ENCODE measurements around the gene ASAH2.
"Not testable (repeated sequence)": the region's sequence is repeated elsewhere in the genome, so short reads cannot be mapped to it uniquely, and the experiment has no call there.

The ASAH2 gene

GRCh38 chr10:50254479-50254878 is 3.2 kb upstream of the ASAH2 start:
- ChIA-PET CTCF (no interaction called here), POLR2A (no interaction called here)
- Histone ChIP-seq H3K27me3 (replicated peaks in 2 of 5; ENCODE audit: control insufficient read depth in 4 of 5, insufficient read depth in 5 of 5, low read length in 4 of 5) (peaks cover 0 to 6% (median 0%) of the 10 kb centered on the region in 5 experiments), H3K4me3 (ENCODE audit: control insufficient read depth in 1 of 7, extremely low read depth in 1 of 7, insufficient read depth in 4 of 7, low read depth in 2 of 7, low read length in 6 of 7) (no peak overlapping the region), H3K4me1 (ENCODE audit: control extremely low read depth in 1 of 4, control insufficient read depth in 4 of 4, insufficient read depth in 4 of 4, low read length in 3 of 4) (no peaks in the 10 kb centered on the region), H3K36me3 (ENCODE audit: control insufficient read depth in 4 of 4, insufficient read depth in 4 of 4, low read length in 3 of 4) (no peaks in the 10 kb centered on the region), H3K27ac (ENCODE audit: insufficient read depth in 1 of 2, low read depth in 1 of 2, low read length in 2 of 2, poor library complexity in 1 of 2, severe bottlenecking in 2 of 2) (no peak overlapping the region), H3K9me3 (ENCODE audit: control extremely low read depth in 1 of 5, control insufficient read depth in 4 of 5, insufficient read depth in 2 of 5, low read depth in 1 of 5, low read length in 4 of 5) (no peaks in the 10 kb centered on the region)
- no CpG with 5 or more reads among the region's 2 CpGs for WGBS (ENCODE audit: insufficient coverage)
- no peak for DNase-seq

GRCh38 chr10:50250096-50250854 is 1.0 kb downstream of the ASAH2 start:
- H3K36me3 ChIP-seq (ENCODE audit: control insufficient read depth in 4 of 4, insufficient read depth in 4 of 4, low read length in 3 of 4) = no peaks in the 10 kb centered on the region
- DNase-seq = no peak
- H3K4me3 ChIP-seq (ENCODE audit: control insufficient read depth in 1 of 7, extremely low read depth in 1 of 7, insufficient read depth in 4 of 7, low read depth in 2 of 7, low read length in 6 of 7) = no peak overlapping the region
- no peaks in the 10 kb centered on the region for H3K9me3 ChIP-seq (ENCODE audit: control extremely low read depth in 1 of 5, control insufficient read depth in 4 of 5, insufficient read depth in 2 of 5, low read depth in 1 of 5, low read length in 4 of 5)
- H3K27me3 ChIP-seq (replicated peaks in 2 of 5; ENCODE audit: control insufficient read depth in 4 of 5, insufficient read depth in 5 of 5, low read length in 4 of 5) = peaks cover 0 to 2% (median 0%) of the 10 kb centered on the region in 5 experiments
- no peaks in the 10 kb centered on the region for H3K4me1 ChIP-seq (ENCODE audit: control extremely low read depth in 1 of 4, control insufficient read depth in 4 of 4, insufficient read depth in 4 of 4, low read length in 3 of 4)
- H3K27ac ChIP-seq (ENCODE audit: insufficient read depth in 1 of 2, low read depth in 1 of 2, low read length in 2 of 2, poor library complexity in 1 of 2, severe bottlenecking in 2 of 2) = no peak overlapping the region
- WGBS (ENCODE audit: insufficient coverage) = 100% methylated on average over 1 of the region's 2 CpGs
- ChIA-PET POLR2A (no interaction called here), CTCF (no interaction called here)

GRCh38 chr10:50248598-50248997 is 2.7 kb downstream of the ASAH2 start:
- WGBS (ENCODE audit: insufficient coverage) = 88% methylated on average over 5 of the region's 5 CpGs

GRCh38 chr10:50248062-50248461 is 3.3 kb downstream of the ASAH2 start:
- Histone ChIP-seq H3K4me1 (ENCODE audit: control extremely low read depth in 1 of 4, control insufficient read depth in 4 of 4, insufficient read depth in 4 of 4, low read length in 3 of 4) (no peaks in the 10 kb centered on the region), H3K27me3 (replicated peaks in 2 of 5; ENCODE audit: control insufficient read depth in 4 of 5, insufficient read depth in 5 of 5, low read length in 4 of 5) (peaks cover 0 to 7% (median 2%) of the 10 kb centered on the region in 5 experiments), H3K27ac (ENCODE audit: insufficient read depth in 1 of 2, low read depth in 1 of 2, low read length in 2 of 2, poor library complexity in 1 of 2, severe bottlenecking in 2 of 2) (no peak overlapping the region), H3K4me3 (ENCODE audit: control insufficient read depth in 1 of 7, extremely low read depth in 1 of 7, insufficient read depth in 4 of 7, low read depth in 2 of 7, low read length in 6 of 7) (no peak overlapping the region), H3K36me3 (ENCODE audit: control insufficient read depth in 4 of 4, insufficient read depth in 4 of 4, low read length in 3 of 4) (no peaks in the 10 kb centered on the region), H3K9me3 (ENCODE audit: control extremely low read depth in 1 of 5, control insufficient read depth in 4 of 5, insufficient read depth in 2 of 5, low read depth in 1 of 5, low read length in 4 of 5) (no peaks in the 10 kb centered on the region)
- POLR2A ChIA-PET = interaction anchor here (0.6 kb wide), 1 partner anchor 1483 kb away, joined by 3 read pairs; no protein-coding TSS in a partner anchor
- CTCF ChIA-PET = interaction anchor here (1.0 kb wide), 1 partner anchor 23 kb away, joined by 3 read pairs; no protein-coding TSS in a partner anchor
- 78% methylated on average over 3 of the region's 3 CpGs for WGBS (ENCODE audit: insufficient coverage)
- no peak for DNase-seq

More at GRCh38 chr10:50248598-50248997, 2.7 kb downstream of the ASAH2 start:
- ChIA-PET POLR2A (interaction anchor here (0.6 kb wide), 1 partner anchor 1482 kb away, joined by 3 read pairs; no protein-coding TSS in a partner anchor), CTCF (interaction anchor here (1.0 kb wide), 1 partner anchor 24 kb away, joined by 3 read pairs; no protein-coding TSS in a partner anchor)
- no peaks in the 10 kb centered on the region for H3K4me1 ChIP-seq (ENCODE audit: control extremely low read depth in 1 of 4, control insufficient read depth in 4 of 4, insufficient read depth in 4 of 4, low read length in 3 of 4)
- peaks cover 0 to 3% (median 2%) of the 10 kb centered on the region in 5 experiments for H3K27me3 ChIP-seq (replicated peaks in 2 of 5; ENCODE audit: control insufficient read depth in 4 of 5, insufficient read depth in 5 of 5, low read length in 4 of 5)
- H3K9me3 ChIP-seq (ENCODE audit: control extremely low read depth in 1 of 5, control insufficient read depth in 4 of 5, insufficient read depth in 2 of 5, low read depth in 1 of 5, low read length in 4 of 5) = no peaks in the 10 kb centered on the region
- no peak overlapping the region for H3K27ac ChIP-seq (ENCODE audit: insufficient read depth in 1 of 2, low read depth in 1 of 2, low read length in 2 of 2, poor library complexity in 1 of 2, severe bottlenecking in 2 of 2)
- DNase-seq = no peak
- H3K4me3 ChIP-seq (ENCODE audit: control insufficient read depth in 1 of 7, extremely low read depth in 1 of 7, insufficient read depth in 4 of 7, low read depth in 2 of 7, low read length in 6 of 7) = no peak overlapping the region
- H3K36me3 ChIP-seq (ENCODE audit: control insufficient read depth in 4 of 4, insufficient read depth in 4 of 4, low read length in 3 of 4) = no peaks in the 10 kb centered on the region

- CTCF ChIA-PET = no interaction called here
These were observed 7.1 kb downstream of the ASAH2 start for GRCh38 chr10:50244201-50244600.

GRCh38 chr10:50242777-50243176 is 8.5 kb downstream of the ASAH2 start:
- H3K27ac ChIP-seq (ENCODE audit: insufficient read depth in 1 of 2, low read depth in 1 of 2, low read length in 2 of 2, poor library complexity in 1 of 2, severe bottlenecking in 2 of 2) = no peak overlapping the region
- no peaks in the 10 kb centered on the region for H3K9me3 ChIP-seq (ENCODE audit: control extremely low read depth in 1 of 5, control insufficient read depth in 4 of 5, insufficient read depth in 2 of 5, low read depth in 1 of 5, low read length in 4 of 5)
- no peaks in the 10 kb centered on the region for H3K36me3 ChIP-seq (ENCODE audit: control insufficient read depth in 4 of 4, insufficient read depth in 4 of 4, low read length in 3 of 4)
- WGBS (ENCODE audit: insufficient coverage) = 83% methylated on average over 3 of the region's 4 CpGs
- no peak for DNase-seq
- CTCF ChIA-PET = no interaction called here
- no peaks in the 10 kb centered on the region for H3K4me1 ChIP-seq (ENCODE audit: control extremely low read depth in 1 of 4, control insufficient read depth in 4 of 4, insufficient read depth in 4 of 4, low read length in 3 of 4)
- POLR2A ChIA-PET = no interaction called here
- H3K4me3 ChIP-seq (ENCODE audit: control insufficient read depth in 1 of 7, extremely low read depth in 1 of 7, insufficient read depth in 4 of 7, low read depth in 2 of 7, low read length in 6 of 7) = no peak overlapping the region
- peaks cover 2 to 24% (median 3%) of the 10 kb centered on the region in 5 experiments for H3K27me3 ChIP-seq (replicated peaks in 2 of 5; ENCODE audit: control insufficient read depth in 4 of 5, insufficient read depth in 5 of 5, low read length in 4 of 5)

More at GRCh38 chr10:50244201-50244600, 7.1 kb downstream of the ASAH2 start:
- Histone ChIP-seq H3K36me3 (ENCODE audit: control insufficient read depth in 4 of 4, insufficient read depth in 4 of 4, low read length in 3 of 4) (no peaks in the 10 kb centered on the region), H3K9me3 (ENCODE audit: control extremely low read depth in 1 of 5, control insufficient read depth in 4 of 5, insufficient read depth in 2 of 5, low read depth in 1 of 5, low read length in 4 of 5) (no peaks in the 10 kb centered on the region), H3K27ac (ENCODE audit: insufficient read depth in 1 of 2, low read depth in 1 of 2, low read length in 2 of 2, poor library complexity in 1 of 2, severe bottlenecking in 2 of 2) (no peak overlapping the region), H3K4me1 (ENCODE audit: control extremely low read depth in 1 of 4, control insufficient read depth in 4 of 4, insufficient read depth in 4 of 4, low read length in 3 of 4) (no peaks in the 10 kb centered on the region), H3K4me3 (ENCODE audit: control insufficient read depth in 1 of 7, extremely low read depth in 1 of 7, insufficient read depth in 4 of 7, low read depth in 2 of 7, low read length in 6 of 7) (no peak overlapping the region), H3K27me3 (replicated peaks in 2 of 5; ENCODE audit: control insufficient read depth in 4 of 5, insufficient read depth in 5 of 5, low read length in 4 of 5) (peaks cover 2 to 14% (median 5%) of the 10 kb centered on the region in 5 experiments)
- POLR2A ChIA-PET = no interaction called here
- no peak for DNase-seq

GRCh38 chr10:50241478-50241877 is 9.8 kb downstream of the ASAH2 start:
- H3K36me3 ChIP-seq (ENCODE audit: control insufficient read depth in 4 of 4, insufficient read depth in 4 of 4, low read length in 3 of 4); H3K27ac ChIP-seq (ENCODE audit: insufficient read depth in 1 of 2, low read depth in 1 of 2, low read length in 2 of 2, poor library complexity in 1 of 2, severe bottlenecking in 2 of 2); H3K9me3 ChIP-seq (ENCODE audit: control extremely low read depth in 1 of 5, control insufficient read depth in 4 of 5, insufficient read depth in 2 of 5, low read depth in 1 of 5, low read length in 4 of 5); H3K4me3 ChIP-seq (ENCODE audit: control insufficient read depth in 1 of 7, extremely low read depth in 1 of 7, insufficient read depth in 4 of 7, low read depth in 2 of 7, low read length in 6 of 7); DNase-seq; H3K4me1 ChIP-seq (ENCODE audit: control extremely low read depth in 1 of 4, control insufficient read depth in 4 of 4, insufficient read depth in 4 of 4, low read length in 3 of 4); POLR2A ChIA-PET: not testable (repeated sequence)
- no CpG with 5 or more reads among the region's 1 CpG for WGBS (ENCODE audit: insufficient coverage)
- CTCF ChIA-PET = interaction anchor here (1.0 kb wide), 1 partner anchor 17 kb away, joined by 4 read pairs; no protein-coding TSS in a partner anchor
- H3K27me3 ChIP-seq (replicated peaks in 2 of 5; ENCODE audit: control insufficient read depth in 4 of 5, insufficient read depth in 5 of 5, low read length in 4 of 5) = peaks cover 2 to 24% (median 3%) of the 10 kb centered on the region in 5 experiments
